ENCODE data around the gene SYDE1. TPM values are rescaled to one million over a fixed set of nuclear protein-coding genes. Genes with fewer than 3 reads are reported as not detected.

SYDE1 gene
- total RNA-seq, 2 experiments from 2014 or later, result 1.6 to 2.4 TPM

DNA sequence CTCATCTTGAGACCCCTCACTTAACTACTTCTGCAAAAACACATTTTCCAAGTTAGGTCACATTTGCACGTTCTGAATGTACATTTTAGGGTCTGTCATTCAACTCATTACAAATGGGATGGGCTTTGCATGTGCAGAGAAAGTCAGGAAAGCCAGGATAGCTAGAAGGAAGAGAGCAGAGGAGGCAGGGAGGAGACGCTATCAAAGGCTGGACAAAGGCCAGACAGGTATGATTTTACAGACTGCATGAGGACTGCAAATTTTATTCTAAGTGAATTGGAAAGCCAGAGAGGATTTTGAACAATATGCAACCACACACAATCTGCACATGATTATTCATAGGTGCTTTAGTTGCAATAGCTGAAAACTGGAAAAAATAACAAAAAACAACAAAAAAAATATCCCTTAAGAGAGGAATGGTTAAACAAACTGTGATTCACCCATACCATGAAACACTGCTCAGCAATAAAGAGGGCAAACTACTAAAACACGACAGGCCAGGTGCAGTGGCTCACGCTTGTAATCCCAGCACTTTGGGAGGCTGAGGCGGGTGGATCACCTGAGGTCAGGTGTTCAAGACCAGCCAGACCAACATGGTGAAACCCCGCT is 21.1 kb downstream of the SYDE1 start:
- no peak for DNase-seq
- H3K27ac Mint-ChIP-seq, result no peak overlapping the region
- H3K9me3 Mint-ChIP-seq, result no peaks in the 10 kb centered on the region
- H3K4me3 Mint-ChIP-seq, result no peak overlapping the region
- H3K4me1 Mint-ChIP-seq, result peaks cover 26% of the 10 kb centered on the region
- H3K27me3 Mint-ChIP-seq, result no peaks in the 10 kb centered on the region
- peaks cover 3% of the 10 kb centered on the region for H3K36me3 Mint-ChIP-seq

DNA sequence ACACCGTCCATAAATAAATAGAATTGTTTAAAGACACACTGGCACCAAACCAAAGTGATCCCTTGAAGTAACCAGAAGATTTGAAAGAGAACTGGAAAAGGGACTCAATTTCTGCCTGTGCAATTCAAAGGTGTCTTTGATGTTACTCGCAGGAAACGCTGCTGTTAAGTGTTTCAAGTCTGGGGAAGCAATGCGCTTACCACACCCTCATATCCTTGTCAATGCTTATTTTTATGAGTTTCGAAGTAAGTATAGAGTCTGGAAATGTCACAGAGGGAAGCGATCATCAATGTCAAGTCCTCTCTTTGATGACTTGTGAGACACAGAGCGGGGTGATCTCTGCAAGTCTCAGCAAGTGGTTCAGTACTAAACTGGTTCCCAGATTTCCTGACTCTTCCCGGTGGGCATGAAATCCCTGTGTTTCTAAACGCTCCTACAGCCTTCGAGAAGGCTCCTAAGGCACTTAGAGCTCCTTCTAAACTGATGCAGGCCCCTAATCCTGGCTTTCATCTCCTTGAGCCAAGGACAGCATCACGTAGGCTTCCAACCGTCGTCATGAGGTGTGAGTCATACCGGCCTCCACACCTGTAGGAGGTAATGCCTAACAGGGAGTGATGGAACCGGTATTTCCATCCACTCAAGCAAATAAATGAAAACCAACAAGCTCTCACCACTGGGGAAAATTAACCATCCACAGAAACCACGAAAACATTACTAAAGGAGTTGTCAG is 22.8 kb downstream of the SYDE1 start:
- Mint-ChIP-seq H3K9me3 (no peaks in the 10 kb centered on the region), H3K27me3 (no peaks in the 10 kb centered on the region), H3K4me3 (no peak overlapping the region), H3K4me1 (peaks cover 17% of the 10 kb centered on the region), H3K36me3 (no peaks in the 10 kb centered on the region), H3K27ac (peak overlapping the region; percentile 87)
- DNase-seq, result peak; percentile 46

DNA sequence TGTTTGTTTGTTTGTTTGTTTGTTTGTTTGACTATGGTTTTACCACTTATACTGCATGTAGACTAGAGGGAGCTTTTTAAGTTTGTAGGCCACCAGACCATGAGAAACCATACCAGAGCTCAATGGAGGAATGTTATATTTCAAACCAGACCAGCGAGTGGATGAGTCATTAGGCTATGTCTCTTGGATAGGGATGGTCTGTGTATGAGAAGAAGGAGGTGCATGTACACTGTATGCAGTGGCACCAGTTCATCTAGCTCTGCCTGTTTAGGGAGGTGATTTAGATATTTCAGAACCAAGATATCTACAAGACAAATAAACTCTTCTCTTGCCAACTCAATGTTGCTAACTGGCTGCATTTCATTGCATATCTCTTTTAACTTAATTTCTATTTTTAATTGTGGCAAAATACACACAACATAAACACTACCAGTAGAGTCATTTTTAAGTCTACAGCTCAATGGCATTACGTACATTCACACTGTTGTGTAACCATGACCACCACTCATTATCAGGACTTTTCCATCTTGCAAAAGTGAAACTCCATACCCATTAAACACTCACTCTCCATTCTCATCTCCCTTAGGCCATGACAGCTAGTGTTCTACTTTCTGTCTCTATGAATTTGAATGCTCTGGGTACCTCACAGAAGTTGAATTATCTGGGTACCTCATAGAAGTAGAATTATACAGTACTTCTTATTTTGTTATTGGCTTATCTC is 29.2 kb downstream of the SYDE1 start:
- peaks cover 5% of the 10 kb centered on the region for H3K9me3 Mint-ChIP-seq
- H3K4me3 Mint-ChIP-seq, result no peak overlapping the region
- no peak overlapping the region for H3K27ac Mint-ChIP-seq
- DNase-seq, result no peak
- no peaks in the 10 kb centered on the region for H3K4me1 Mint-ChIP-seq
- no peaks in the 10 kb centered on the region for H3K27me3 Mint-ChIP-seq
- H3K36me3 Mint-ChIP-seq, result peaks cover 3% of the 10 kb centered on the region

DNA sequence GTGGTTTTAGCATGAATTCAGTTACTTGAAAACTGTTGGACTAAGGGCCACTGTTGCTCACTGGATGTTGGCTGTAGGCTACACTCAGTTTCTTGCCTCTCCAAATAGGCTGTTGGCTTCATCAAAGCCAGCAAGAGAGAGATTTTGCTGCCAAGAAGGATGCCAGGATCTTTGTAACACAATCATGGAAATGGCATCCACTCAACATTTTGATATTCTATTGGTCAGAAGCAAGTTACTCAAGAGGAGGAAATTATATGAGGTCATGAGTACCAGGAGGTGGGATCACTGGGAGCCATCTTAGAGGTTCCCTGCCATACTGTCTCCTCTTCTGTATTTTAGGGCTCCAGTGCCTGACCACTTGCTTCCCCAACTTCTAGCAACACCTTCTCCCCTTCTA is 30.6 kb downstream of the SYDE1 start:
- H3K9me3 Mint-ChIP-seq, result peaks cover 5% of the 10 kb centered on the region
- no peak for DNase-seq
- no peak overlapping the region for H3K27ac Mint-ChIP-seq
- H3K36me3 Mint-ChIP-seq, result peaks cover 3% of the 10 kb centered on the region
- no peaks in the 10 kb centered on the region for H3K27me3 Mint-ChIP-seq
- H3K4me3 Mint-ChIP-seq, result no peak overlapping the region
- H3K4me1 Mint-ChIP-seq, result no peaks in the 10 kb centered on the region

DNA sequence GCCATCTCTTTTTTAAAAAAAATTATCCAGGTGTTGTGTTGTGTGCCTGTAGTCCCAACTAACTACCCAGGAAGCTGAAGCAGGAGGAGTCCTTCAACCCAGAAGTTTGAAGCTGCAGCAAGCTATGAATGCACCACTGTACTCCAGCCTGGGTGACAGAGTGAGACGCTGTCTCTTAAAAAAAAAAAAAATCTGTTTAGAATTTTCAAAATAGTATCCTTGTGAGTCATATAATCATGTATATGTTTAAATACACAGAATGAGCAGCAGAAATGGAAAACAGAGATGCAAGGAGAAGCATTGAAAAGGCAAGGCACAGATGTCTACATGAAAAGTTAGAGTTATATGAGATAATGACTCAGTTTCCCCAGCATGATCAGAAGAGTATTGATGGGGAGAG is 31.2 kb downstream of the SYDE1 start:
- Mint-ChIP-seq H3K9me3 (peaks cover 5% of the 10 kb centered on the region), H3K36me3 (peaks cover 3% of the 10 kb centered on the region), H3K27ac (no peak overlapping the region), H3K4me3 (no peak overlapping the region), H3K4me1 (no peaks in the 10 kb centered on the region), H3K27me3 (no peaks in the 10 kb centered on the region)
- DNase-seq, result no peak

DNA sequence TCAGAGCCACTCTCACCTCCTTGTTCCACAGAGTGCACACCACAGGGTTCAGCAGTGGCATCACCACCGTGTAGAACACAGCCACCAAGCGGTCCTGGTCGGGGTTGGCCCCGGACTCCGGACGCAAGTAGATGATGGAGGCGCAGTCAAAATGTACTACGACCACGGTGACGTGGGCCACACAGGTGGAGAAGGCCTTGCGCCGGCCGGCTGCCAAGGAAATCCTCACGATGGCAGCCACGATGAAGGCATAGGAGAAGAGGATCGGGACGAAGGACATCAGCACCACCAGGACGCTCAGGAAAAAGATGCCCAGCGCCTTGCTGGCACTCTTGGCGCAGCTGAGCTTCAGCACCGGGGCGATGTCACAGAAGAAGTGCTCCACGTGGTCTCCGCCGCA is 33.9 kb downstream of the SYDE1 start:
- no peak overlapping the region for H3K4me3 Mint-ChIP-seq
- peaks cover 5% of the 10 kb centered on the region for H3K9me3 Mint-ChIP-seq

DNA sequence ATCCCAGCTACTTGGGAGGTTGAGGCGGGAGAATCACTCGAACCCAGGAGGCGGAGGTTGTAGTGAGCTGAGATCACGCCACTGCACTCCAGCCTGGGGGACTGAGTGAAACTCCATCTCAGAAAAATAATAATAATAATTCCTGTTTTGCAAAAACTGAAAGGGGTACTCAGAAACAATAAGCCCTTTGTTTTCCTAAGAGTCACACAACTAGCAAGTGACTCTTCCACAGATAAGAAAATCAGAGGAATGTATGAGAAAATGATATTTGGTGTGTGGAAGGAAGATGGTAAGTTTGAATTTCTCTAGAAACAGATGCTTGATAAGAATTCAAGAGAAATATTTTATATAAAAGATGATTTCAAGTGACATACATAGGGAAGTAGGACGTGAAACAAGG is 35.1 kb downstream of the SYDE1 start:
- Mint-ChIP-seq H3K27me3 (no peaks in the 10 kb centered on the region), H3K4me3 (no peak overlapping the region), H3K9me3 (peaks cover 3% of the 10 kb centered on the region), H3K4me1 (no peaks in the 10 kb centered on the region), H3K36me3 (peaks cover 3% of the 10 kb centered on the region), H3K27ac (no peak overlapping the region)
- DNase-seq, result no peak

More for the DNA sequence above, 33.9 kb downstream of the SYDE1 start:
- H3K36me3 Mint-ChIP-seq, result peaks cover 3% of the 10 kb centered on the region
- no peaks in the 10 kb centered on the region for H3K4me1 Mint-ChIP-seq
- H3K27me3 Mint-ChIP-seq, result no peaks in the 10 kb centered on the region
- no peak for DNase-seq
- H3K27ac Mint-ChIP-seq, result no peak overlapping the region

DNA sequence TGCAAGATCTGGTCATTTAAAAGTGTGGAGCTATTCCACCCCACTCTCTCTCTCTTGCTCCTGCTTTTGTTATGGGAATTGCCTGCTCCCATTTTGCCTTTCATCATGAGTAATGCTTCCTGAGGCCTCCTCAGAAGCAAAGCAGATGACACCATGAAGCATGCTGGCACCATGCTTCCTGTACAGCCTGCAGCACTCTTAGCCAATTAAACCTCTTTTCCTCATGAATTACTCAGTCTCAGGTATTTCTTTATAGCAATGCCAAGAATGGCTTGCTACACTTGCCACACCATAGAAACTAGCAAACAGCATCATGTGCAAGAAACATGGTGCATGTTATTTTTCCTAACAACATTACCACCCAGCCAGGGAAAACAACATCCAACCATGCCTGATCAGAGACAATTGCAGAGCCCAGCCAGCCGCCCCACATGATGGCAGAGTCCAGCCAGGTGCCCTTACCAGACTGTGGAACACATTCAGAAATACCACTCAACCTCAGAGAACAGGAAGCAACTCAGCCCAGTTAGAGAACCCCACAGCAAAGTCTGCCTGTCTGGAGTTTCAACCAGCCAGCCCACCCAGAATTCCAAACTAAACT is 36.9 kb downstream of the SYDE1 start:
- no peak for DNase-seq
- Mint-ChIP-seq H3K27me3 (no peaks in the 10 kb centered on the region), H3K4me1 (peaks cover 1% of the 10 kb centered on the region)

DNA sequence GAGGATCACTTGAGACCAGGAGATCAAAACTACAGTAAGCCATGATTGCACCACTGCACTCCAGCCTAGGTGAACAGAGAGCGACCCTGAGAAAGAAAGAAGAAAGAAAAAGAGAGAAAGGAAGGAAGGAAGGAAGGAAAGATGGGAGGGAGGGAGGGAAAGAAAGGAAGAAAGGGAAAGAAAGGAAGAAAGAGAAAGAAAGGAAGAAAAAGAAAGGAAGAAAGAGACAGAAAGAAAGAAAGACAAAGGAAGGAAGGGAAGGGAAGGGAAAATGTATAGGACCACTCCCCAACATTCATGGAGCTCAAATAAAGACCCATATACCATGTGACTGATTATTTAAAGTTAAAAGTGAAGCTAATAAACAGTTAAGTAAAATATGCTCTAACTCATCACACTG is 39.9 kb downstream of the SYDE1 start:
- Mint-ChIP-seq H3K4me1 (peaks cover 7% of the 10 kb centered on the region), H3K9me3 (no peaks in the 10 kb centered on the region), H3K36me3 (no peaks in the 10 kb centered on the region), H3K27ac (no peak overlapping the region), H3K4me3 (no peak overlapping the region), H3K27me3 (no peaks in the 10 kb centered on the region)
- no peak for DNase-seq

More for the DNA sequence above, 36.9 kb downstream of the SYDE1 start:
- peaks cover 3% of the 10 kb centered on the region for H3K36me3 Mint-ChIP-seq
- H3K4me3 Mint-ChIP-seq, result no peak overlapping the region
- H3K27ac Mint-ChIP-seq, result no peak overlapping the region
- peaks cover 3% of the 10 kb centered on the region for H3K9me3 Mint-ChIP-seq

DNA sequence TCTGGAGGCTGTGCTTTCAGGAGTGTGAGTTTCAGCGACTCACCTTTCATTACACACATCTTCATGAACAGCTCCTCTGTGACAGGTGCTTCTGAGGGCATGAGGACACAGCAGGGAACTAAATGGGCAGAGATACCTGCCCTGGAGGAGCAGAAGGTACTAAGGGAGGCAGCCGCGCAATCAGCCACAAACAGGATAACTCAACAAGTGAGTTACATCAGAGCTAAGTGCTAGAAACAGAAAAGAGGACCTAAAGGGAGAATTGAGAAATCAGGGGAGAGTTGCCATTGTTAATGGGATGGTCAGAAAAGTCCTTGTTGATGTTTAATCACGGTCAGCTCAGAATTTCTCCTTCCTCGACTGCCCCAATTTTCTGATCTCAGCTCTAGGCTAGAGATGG is 42.5 kb downstream of the SYDE1 start:
- Mint-ChIP-seq H3K36me3 (no peaks in the 10 kb centered on the region), H3K4me1 (peaks cover 7% of the 10 kb centered on the region), H3K9me3 (peaks cover 2% of the 10 kb centered on the region), H3K4me3 (no peak overlapping the region), H3K27ac (no peak overlapping the region), H3K27me3 (peaks cover 5% of the 10 kb centered on the region)
- DNase-seq, result no peak

DNA sequence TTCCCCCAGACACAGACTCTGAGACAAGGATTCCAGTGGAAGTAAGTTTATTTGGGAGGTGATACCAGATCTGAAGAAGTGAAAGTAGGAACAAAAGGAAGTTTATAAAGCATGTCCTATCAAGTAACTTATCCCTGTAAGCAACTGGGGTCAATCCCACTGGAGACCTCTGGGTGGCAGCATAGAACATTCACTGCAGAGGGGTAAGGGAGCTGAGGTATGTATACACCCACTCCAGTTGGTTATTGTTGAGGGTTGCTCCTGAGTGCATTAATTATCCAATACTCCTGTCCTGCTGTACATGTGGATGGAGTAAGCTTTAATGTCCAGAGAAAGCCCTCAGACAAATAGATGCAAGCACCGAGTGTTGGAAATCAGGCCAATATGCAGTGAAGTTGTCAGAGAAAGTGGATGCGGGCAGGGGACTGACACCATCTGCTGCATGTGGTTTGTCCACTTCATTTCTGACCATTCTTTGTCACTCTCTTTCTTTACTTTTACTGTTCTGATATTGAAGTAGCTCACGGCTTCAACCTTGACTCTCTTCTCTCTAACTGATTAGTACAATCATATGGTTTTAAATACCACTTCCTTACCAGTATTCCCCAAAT is 46.9 kb downstream of the SYDE1 start:
- peaks cover 7% of the 10 kb centered on the region for H3K9me3 Mint-ChIP-seq
- peaks cover 6% of the 10 kb centered on the region for H3K4me1 Mint-ChIP-seq
- peak; percentile 37 for DNase-seq
- H3K36me3 Mint-ChIP-seq, result peaks cover under 1% of the 10 kb centered on the region
- no peak overlapping the region for H3K27ac Mint-ChIP-seq
- H3K27me3 Mint-ChIP-seq, result peaks cover 5% of the 10 kb centered on the region
- no peak overlapping the region for H3K4me3 Mint-ChIP-seq

DNA sequence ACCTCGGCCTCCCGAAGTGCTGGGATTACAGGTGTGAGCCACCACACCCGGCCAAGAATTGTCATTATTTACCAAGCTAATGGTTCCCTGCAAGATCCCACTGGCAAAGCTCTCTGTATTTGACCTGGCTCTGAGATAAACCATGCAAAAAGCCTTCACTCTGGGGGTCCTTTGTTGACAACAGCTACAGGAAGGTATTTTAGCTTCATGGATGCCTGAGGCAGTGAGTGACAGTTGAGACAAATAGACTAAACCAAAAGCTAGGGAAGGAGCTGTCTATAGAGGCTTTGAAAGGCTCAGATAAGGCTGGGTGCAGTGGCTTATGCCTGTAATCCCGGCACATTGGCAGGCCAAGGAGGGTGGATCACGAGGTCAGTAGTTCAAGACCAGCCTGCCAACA is 48.1 kb downstream of the SYDE1 start:
- Mint-ChIP-seq H3K9me3 (peaks cover 9% of the 10 kb centered on the region), H3K36me3 (peaks cover 3% of the 10 kb centered on the region), H3K4me1 (peaks cover 3% of the 10 kb centered on the region), H3K4me3 (no peak overlapping the region), H3K27me3 (peaks cover 5% of the 10 kb centered on the region), H3K27ac (no peak overlapping the region)
- no peak for DNase-seq

DNA sequence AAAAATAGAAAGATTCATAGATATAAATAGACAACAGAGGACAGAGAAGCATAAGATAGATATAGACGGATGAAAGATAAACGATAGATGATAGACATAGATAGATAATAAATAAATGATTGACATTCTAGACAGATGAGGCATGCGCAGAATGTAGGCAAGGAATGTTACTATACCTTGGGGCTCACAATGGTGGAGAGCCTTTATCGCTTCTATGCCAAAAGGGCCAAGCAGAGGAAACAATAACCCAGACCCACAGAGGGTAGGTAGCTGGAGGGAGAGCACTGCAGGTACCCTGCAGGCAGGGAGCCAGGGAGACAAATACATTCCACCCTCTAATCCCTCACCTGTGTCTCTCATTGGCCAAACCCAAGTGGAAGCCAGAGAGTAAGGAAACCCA is 49.2 kb downstream of the SYDE1 start:
- Mint-ChIP-seq H3K9me3 (peaks cover 9% of the 10 kb centered on the region), H3K4me3 (no peak overlapping the region), H3K36me3 (peaks cover 3% of the 10 kb centered on the region), H3K27me3 (peaks cover 5% of the 10 kb centered on the region), H3K4me1 (no peaks in the 10 kb centered on the region), H3K27ac (no peak overlapping the region)
- DNase-seq, result no peak

DNA sequence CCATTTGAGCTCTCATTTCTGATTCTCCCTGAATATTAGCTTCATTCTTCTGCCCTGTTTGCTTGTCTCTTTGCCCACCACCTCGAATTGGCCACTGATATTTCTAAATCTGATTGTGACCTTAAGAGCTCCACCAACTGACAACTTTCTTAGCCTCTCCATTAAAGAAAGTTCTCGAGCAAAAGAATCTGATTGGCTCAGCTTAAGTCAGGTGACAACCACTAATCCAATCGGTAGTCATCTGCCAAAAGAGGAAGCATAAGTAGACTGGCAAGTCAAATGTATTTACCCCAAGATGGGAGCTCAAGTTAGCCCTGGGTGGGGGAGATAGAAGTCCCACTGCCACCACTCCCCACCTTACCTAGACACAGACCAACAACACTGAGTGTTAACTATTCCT is 52.0 kb downstream of the SYDE1 start:
- Mint-ChIP-seq H3K4me3 (no peak overlapping the region), H3K27me3 (no peaks in the 10 kb centered on the region), H3K27ac (no peak overlapping the region), H3K4me1 (no peaks in the 10 kb centered on the region), H3K36me3 (peaks cover 3% of the 10 kb centered on the region), H3K9me3 (peaks cover 11% of the 10 kb centered on the region)
- no peak for DNase-seq
